GM18511 (cell line): ENCODE data around the gene HNRNPH3.

ENCODE experiments used
- ATAC-seq: cut with Tn5 transposase; IDR thresholded peaks from one replicate; pipeline ENCODE4 v1.9.1; 2021; ENCODE audit warnings: mild to moderate bottlenecking, moderate library complexity; ENCODE audit not compliant: unreplicated experiment

Gene HNRNPH3

DNA sequence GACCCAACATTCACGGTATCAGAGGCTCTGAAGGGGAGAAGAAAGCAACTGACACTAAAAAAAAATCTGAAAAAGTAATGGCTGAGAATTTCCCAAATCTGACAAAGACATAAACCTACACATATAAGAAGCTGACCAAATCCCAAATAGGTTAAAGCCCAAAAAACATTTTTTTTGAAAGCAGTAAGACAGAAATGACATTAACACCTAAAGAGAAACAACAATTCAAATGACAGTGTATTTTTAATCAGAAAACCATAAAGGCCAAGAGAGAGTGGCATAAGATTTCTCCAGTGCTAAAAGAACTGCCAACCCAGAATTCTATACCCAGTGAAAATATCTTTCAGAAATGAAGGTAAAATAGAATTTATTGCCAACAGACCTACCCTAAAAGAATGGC, 39.7 kb downstream of the HNRNPH3 start:
- no peak for ATAC-seq

DNA sequence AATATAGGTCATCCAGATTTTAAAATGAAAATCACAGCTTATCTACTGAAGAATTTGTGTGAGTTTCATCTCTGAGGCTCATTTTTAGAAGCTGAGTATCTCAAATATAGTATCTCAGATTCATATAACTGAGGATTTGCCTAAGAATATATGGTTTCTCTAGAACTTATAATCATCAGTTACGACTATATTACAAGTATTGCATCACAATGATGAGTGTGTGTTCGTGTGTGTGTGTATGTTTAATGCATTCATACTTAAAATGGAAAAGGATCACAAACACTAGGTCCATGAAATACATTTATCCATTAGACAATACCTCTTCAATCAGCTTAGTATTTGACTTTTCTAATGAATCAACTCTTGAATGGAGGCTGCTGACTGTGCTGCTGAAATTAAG, 53.9 kb downstream of the HNRNPH3 start:
- no peak for ATAC-seq
